ENCODE data around the gene IRX4. TPM values are rescaled to one million over a fixed set of nuclear protein-coding genes. Genes with fewer than 3 reads are reported as not detected.

The IRX4 gene
- total and polyA plus RNA-seq, 2 experiments from 2014 or later: not detected

DNA sequence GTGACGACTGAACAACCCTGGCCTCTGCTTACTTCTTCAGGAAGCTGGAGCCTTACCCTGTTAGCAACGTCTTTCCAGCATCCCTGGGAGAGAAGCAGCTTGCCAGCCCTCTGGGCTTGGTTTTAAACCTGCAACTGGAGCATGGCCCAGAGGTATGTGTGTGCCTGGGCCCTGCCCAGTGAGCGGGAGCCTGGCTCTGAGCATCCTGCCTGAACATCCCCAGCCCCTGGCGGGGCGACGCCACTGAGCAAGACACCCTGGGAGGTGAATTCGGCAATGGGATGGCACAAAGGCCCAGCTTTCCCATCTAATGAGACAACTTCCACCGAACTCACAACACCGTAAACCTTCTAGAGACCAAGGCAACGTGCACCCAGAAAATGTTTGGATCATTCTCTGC is 23.6 kb downstream of the IRX4 start:
- Histone ChIP-seq H3F3A (ENCODE audit: insufficient read depth) (no peaks in the 10 kb centered on the region), H3K27me3 (replicated peaks; ENCODE audit: insufficient read depth) (peaks cover 41% of the 10 kb centered on the region), H3K27ac (no peak overlapping the region), H3K4me1 (ENCODE audit: insufficient read depth) (no peaks in the 10 kb centered on the region), H3K9me3 (ENCODE audit: low read depth) (no peaks in the 10 kb centered on the region), H4K20me1 (ENCODE audit: insufficient read depth) (no peaks in the 10 kb centered on the region), H3K36me3 (ENCODE audit: low read depth) (no peaks in the 10 kb centered on the region), H2AFZ (no peak overlapping the region), H3K79me2 (ENCODE audit: insufficient read depth) (no peaks in the 10 kb centered on the region), H3K4me3 (no peak overlapping the region), H3K4me2 (ENCODE audit: unreplicated experiment) (no peak overlapping the region), H3K9me2 (ENCODE audit: insufficient read depth) (no peaks in the 10 kb centered on the region), H3K9ac (no peak overlapping the region)
- WGBS, 2 experiments (ENCODE audit: low coverage in 1 of 2, low lambda C conversion rate in 2 of 2, missing lambda C conversion rate in 2 of 2): 63 to 68% methylated on average over 10 of the region's 10 CpGs
- in situ Hi-C loops (cut with MboI): no loop called here
- TF ChIP-seq EZH2 (IDR thresholded peaks at IDR 0.05; ENCODE audit: insufficient read depth, poor library complexity, severe bottlenecking) (no peak), EZH2phosphoT487 (IDR thresholded peaks at IDR 0.05; ENCODE audit: insufficient read depth, low read depth) (no peak)
- no peak for DNase-seq

DNA sequence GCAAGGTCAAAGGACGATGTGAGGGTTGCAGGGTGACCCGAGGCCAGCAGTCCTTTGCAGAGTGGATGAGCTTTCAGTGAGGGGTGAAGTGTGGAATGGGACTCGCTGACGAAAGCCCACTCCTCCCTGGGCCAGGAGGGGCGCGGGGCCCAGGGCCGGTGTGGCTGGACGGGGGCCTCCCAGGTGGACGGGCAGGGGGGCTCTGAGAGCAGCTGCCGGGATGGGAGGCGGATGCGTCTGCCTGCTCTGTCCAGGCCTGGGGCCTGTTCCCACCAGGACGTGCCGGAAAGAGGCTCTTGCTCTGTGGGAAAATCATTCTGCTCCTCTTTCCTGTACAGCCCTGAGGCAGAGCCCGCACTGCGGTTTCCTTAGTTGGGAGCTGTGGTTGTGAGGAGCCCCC is 24.3 kb downstream of the IRX4 start:
- DNase-seq: no peak
- no peaks in the 10 kb centered on the region for H3F3A ChIP-seq (ENCODE audit: insufficient read depth)
- no peaks in the 10 kb centered on the region for H3K9me3 ChIP-seq (ENCODE audit: low read depth)
- no peak overlapping the region for H2AFZ ChIP-seq
- WGBS, 2 experiments (ENCODE audit: low coverage in 1 of 2, low lambda C conversion rate in 2 of 2, missing lambda C conversion rate in 2 of 2): 86 to 88% methylated on average over 10 to 16 of the region's 16 CpGs
- H3K9ac ChIP-seq: no peak overlapping the region
- in situ Hi-C loops (cut with MboI): no loop called here
- no peaks in the 10 kb centered on the region for H4K20me1 ChIP-seq (ENCODE audit: insufficient read depth)
- H3K4me2 ChIP-seq (ENCODE audit: unreplicated experiment): no peak overlapping the region
- no peak for TF ChIP-seq EZH2 (IDR thresholded peaks at IDR 0.05; ENCODE audit: insufficient read depth, poor library complexity, severe bottlenecking)
- TF ChIP-seq EZH2phosphoT487 (IDR thresholded peaks at IDR 0.05; ENCODE audit: insufficient read depth, low read depth): no peak
- no peaks in the 10 kb centered on the region for H3K79me2 ChIP-seq (ENCODE audit: insufficient read depth)
- H3K27ac ChIP-seq: no peak overlapping the region
- no peaks in the 10 kb centered on the region for H3K4me1 ChIP-seq (ENCODE audit: insufficient read depth)
- no peaks in the 10 kb centered on the region for H3K36me3 ChIP-seq (ENCODE audit: low read depth)
- no peaks in the 10 kb centered on the region for H3K9me2 ChIP-seq (ENCODE audit: insufficient read depth)
- peaks cover 47% of the 10 kb centered on the region for H3K27me3 ChIP-seq (replicated peaks; ENCODE audit: insufficient read depth)
- H3K4me3 ChIP-seq: no peak overlapping the region

DNA sequence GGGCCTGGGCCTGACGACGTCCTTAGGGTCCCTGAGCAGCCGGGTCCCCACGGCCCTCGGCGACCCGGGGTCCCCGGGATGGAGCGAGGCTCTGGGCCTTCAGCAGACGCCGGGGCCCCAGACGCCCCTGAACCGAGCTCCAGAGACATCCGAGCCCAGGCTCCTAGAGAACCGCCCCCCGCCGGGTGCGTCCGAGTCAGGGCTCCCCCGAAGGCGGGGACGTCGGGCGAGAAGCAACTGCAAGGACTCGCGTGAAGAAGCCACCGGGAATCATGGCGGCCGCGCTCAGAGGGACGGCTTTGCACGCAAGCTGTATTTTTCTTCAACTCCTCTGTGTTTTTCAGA is 25.5 kb downstream of the IRX4 start:
- Histone ChIP-seq H3K4me1 (ENCODE audit: insufficient read depth) (no peaks in the 10 kb centered on the region), H3K4me3 (no peak overlapping the region), H3K9me3 (ENCODE audit: low read depth) (no peaks in the 10 kb centered on the region), H3K27ac (no peak overlapping the region), H3K9me2 (ENCODE audit: insufficient read depth) (no peaks in the 10 kb centered on the region), H3K9ac (no peak overlapping the region), H4K20me1 (ENCODE audit: insufficient read depth) (no peaks in the 10 kb centered on the region), H3K79me2 (ENCODE audit: insufficient read depth) (no peaks in the 10 kb centered on the region), H2AFZ (no peak overlapping the region), H3K36me3 (ENCODE audit: low read depth) (no peaks in the 10 kb centered on the region), H3K27me3 (replicated peaks; ENCODE audit: insufficient read depth) (peaks cover 46% of the 10 kb centered on the region), H3F3A (ENCODE audit: insufficient read depth) (no peaks in the 10 kb centered on the region), H3K4me2 (ENCODE audit: unreplicated experiment) (no peak overlapping the region)
- TF ChIP-seq EZH2 (IDR thresholded peaks at IDR 0.05; ENCODE audit: insufficient read depth, poor library complexity, severe bottlenecking) (no peak), EZH2phosphoT487 (IDR thresholded peaks at IDR 0.05; ENCODE audit: insufficient read depth, low read depth) (no peak)
- WGBS, 2 experiments (ENCODE audit: low coverage in 1 of 2, low lambda C conversion rate in 2 of 2, missing lambda C conversion rate in 2 of 2): 84 to 91% methylated on average over 28 to 32 of the region's 32 CpGs
- in situ Hi-C loops (cut with MboI): no loop called here
- DNase-seq: no peak

DNA sequence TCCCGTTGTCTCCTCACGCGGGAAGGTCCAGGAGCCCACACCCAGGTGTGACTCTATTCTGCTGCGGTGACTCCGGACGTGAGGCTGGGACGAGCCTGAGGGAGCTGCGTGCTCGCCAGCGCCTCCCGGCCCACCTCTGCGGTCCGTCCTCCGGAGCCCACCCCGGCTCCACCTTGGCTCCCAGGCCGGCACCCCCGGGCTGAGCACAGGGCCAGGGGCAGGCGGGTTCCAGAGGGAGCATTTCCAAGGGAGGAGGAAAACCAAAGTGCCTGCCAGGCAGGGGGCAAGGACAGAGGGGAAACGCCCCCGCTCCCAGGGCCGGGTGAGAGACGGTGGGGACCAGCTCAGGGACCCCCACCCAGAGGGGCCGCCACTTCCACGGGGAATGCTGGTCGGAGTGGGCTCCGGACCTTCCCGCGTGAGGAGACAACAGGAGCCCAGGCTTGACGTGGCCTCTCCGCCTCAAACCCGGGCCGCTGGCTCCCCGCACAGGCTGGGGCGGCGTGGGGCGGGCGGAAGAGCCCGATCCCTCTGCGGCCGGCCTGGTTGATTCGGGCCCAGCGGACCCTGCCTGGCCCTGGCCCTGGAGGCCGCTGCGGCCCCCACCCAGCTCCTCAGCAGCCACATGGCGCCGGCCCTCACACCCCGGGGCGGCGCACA is 26.0 kb downstream of the IRX4 start:
- Histone ChIP-seq H3K27me3 (replicated peaks; ENCODE audit: insufficient read depth) (peaks cover 44% of the 10 kb centered on the region), H3K4me1 (ENCODE audit: insufficient read depth) (no peaks in the 10 kb centered on the region), H3K4me2 (ENCODE audit: unreplicated experiment) (no peak overlapping the region), H3K9me2 (ENCODE audit: insufficient read depth) (no peaks in the 10 kb centered on the region), H3K9me3 (ENCODE audit: low read depth) (no peaks in the 10 kb centered on the region), H3K36me3 (ENCODE audit: low read depth) (no peaks in the 10 kb centered on the region), H3K9ac (no peak overlapping the region), H3K79me2 (ENCODE audit: insufficient read depth) (no peaks in the 10 kb centered on the region), H2AFZ (no peak overlapping the region), H3F3A (ENCODE audit: insufficient read depth) (no peaks in the 10 kb centered on the region), H4K20me1 (ENCODE audit: insufficient read depth) (no peaks in the 10 kb centered on the region), H3K4me3 (no peak overlapping the region), H3K27ac (no peak overlapping the region)
- in situ Hi-C loops (cut with MboI): no loop called here
- 76 to 85% methylated on average over 19 to 41 of the region's 49 CpGs for WGBS, 2 experiments (ENCODE audit: low coverage in 1 of 2, low lambda C conversion rate in 2 of 2, missing lambda C conversion rate in 2 of 2)
- TF ChIP-seq EZH2phosphoT487 (IDR thresholded peaks at IDR 0.05; ENCODE audit: insufficient read depth, low read depth): no peak
- TF ChIP-seq EZH2 (IDR thresholded peaks at IDR 0.05; ENCODE audit: insufficient read depth, poor library complexity, severe bottlenecking): no peak
- DNase-seq: no peak

DNA sequence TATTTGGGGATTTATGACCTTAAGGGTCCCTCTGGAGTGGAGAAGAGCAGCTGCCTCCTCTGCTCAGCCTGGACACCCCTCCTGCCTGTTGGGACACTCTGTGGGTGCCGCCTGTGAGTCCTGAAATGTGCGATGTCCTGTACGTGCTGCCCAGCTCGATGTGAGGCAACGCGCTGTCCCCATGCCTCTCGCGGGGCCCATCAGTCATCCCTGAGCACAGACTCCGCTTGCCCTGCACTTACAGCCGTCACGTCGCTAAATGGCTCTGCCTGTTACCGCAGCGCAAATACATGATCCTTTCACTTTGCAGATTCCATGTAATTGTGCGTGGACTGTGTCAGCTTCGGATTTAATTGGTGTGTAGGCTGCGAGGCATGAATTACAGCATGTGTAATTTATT is 27.1 kb downstream of the IRX4 start:
- Histone ChIP-seq H3K9ac (no peak overlapping the region), H4K20me1 (ENCODE audit: insufficient read depth) (no peaks in the 10 kb centered on the region), H3K36me3 (ENCODE audit: low read depth) (no peaks in the 10 kb centered on the region), H3K9me2 (ENCODE audit: insufficient read depth) (no peaks in the 10 kb centered on the region), H3K4me2 (ENCODE audit: unreplicated experiment) (no peak overlapping the region), H2AFZ (no peak overlapping the region), H3K27ac (no peak overlapping the region), H3K79me2 (ENCODE audit: insufficient read depth) (no peaks in the 10 kb centered on the region), H3K4me3 (no peak overlapping the region), H3F3A (ENCODE audit: insufficient read depth) (no peaks in the 10 kb centered on the region), H3K27me3 (replicated peaks; ENCODE audit: insufficient read depth) (peaks cover 48% of the 10 kb centered on the region), H3K9me3 (ENCODE audit: low read depth) (no peaks in the 10 kb centered on the region), H3K4me1 (ENCODE audit: insufficient read depth) (no peaks in the 10 kb centered on the region)
- no peak for DNase-seq
- in situ Hi-C loops (cut with MboI): no loop called here
- WGBS, 2 experiments (ENCODE audit: low coverage in 1 of 2, low lambda C conversion rate in 2 of 2, missing lambda C conversion rate in 2 of 2): 22 to 26% methylated on average over 17 of the region's 17 CpGs
- TF ChIP-seq EZH2 (IDR thresholded peaks at IDR 0.05; ENCODE audit: insufficient read depth, poor library complexity, severe bottlenecking) (no peak), EZH2phosphoT487 (IDR thresholded peaks at IDR 0.05; ENCODE audit: insufficient read depth, low read depth) (no peak)

Measured in GM23248 (cell line).